ENCODE data around the gene ZZZ3.
"Not testable (repeated sequence)": the region's sequence is repeated elsewhere in the genome, so short reads cannot be mapped to it uniquely, and the experiment has no call there.

Gene ZZZ3

DNA sequence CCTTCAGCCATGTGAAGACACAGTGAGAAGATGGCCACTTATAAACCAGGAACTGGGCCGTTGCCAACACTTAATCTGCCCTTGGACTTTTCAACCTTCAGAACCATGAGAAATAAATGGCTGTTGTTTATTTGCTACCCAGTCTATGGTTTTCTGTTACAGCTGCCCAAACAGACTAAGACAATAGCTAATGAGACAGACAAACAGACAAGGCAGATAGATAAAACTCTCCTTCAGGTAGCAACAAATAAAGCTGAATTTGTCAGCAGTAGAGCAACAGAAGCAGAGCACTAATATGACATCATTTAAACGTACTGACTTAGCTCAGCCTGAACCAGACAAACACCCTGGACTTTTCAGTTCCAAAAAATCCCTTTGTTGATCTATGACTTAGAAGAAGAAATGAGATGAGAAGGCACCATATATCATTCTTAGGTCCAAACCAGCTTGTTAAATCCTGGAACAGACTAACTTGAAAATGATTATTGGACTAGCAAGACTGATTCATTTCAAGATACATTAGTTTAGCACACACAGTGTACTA, 27.0 kb downstream of the ZZZ3 start:
- H3K27me3 ChIP-seq, result no peaks in the 10 kb centered on the region
- DNase-seq, result no peak
- no peak overlapping the region for H3K27ac ChIP-seq
- H3K36me3 ChIP-seq, result peaks cover 0 to 4% (median 0%) of the 10 kb centered on the region in 3 donors
- no peak overlapping the region for H3K4me3 ChIP-seq
- intact Hi-C loops (cut with DNase I; ENCODE audit: low total_unique reads), result no loop called here
- peaks cover 0 to 9% (median 0%) of the 10 kb centered on the region in 3 donors for H3K9me3 ChIP-seq
- TF ChIP-seq, protein P1, sequence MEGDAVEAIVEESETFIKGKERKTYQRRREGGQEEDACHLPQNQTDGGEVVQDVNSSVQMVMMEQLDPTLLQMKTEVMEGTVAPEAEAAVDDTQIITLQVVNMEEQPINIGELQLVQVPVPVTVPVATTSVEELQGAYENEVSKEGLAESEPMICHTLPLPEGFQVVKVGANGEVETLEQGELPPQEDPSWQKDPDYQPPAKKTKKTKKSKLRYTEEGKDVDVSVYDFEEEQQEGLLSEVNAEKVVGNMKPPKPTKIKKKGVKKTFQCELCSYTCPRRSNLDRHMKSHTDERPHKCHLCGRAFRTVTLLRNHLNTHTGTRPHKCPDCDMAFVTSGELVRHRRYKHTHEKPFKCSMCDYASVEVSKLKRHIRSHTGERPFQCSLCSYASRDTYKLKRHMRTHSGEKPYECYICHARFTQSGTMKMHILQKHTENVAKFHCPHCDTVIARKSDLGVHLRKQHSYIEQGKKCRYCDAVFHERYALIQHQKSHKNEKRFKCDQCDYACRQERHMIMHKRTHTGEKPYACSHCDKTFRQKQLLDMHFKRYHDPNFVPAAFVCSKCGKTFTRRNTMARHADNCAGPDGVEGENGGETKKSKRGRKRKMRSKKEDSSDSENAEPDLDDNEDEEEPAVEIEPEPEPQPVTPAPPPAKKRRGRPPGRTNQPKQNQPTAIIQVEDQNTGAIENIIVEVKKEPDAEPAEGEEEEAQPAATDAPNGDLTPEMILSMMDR (IDR thresholded peaks at IDR 0.05), result no peak
- H3K4me1 ChIP-seq, result no peaks in the 10 kb centered on the region

GRCh38 chr1:77652970-77653516, 29.4 kb downstream of the ZZZ3 start:
- Histone ChIP-seq H3K4me1 (no peaks in the 10 kb centered on the region), H3K27me3 (no peaks in the 10 kb centered on the region), H3K27ac (no peak overlapping the region), H3K9me3 (peaks cover 0 to 14% (median 12%) of the 10 kb centered on the region in 3 donors), H3K36me3 (peaks cover 0 to 4% (median 0%) of the 10 kb centered on the region in 3 donors), H3K4me3 (no peak overlapping the region)
- TF ChIP-seq, protein P1 (IDR thresholded peaks at IDR 0.05), result no peak
- intact Hi-C loops (cut with DNase I; ENCODE audit: low total_unique reads), result no loop called here
- no peak for DNase-seq

- Histone ChIP-seq H3K9me3 (peaks cover 0 to 14% (median 12%) of the 10 kb centered on the region in 3 donors), H3K27me3 (no peaks in the 10 kb centered on the region), H3K4me1 (no peaks in the 10 kb centered on the region), H3K36me3 (peaks cover 0 to 4% (median 0%) of the 10 kb centered on the region in 3 donors), H3K27ac (no peak overlapping the region), H3K4me3 (no peak overlapping the region)
- DNase-seq, result no peak
- TF ChIP-seq, protein P1 (IDR thresholded peaks at IDR 0.05), result no peak
- intact Hi-C loops (cut with DNase I; ENCODE audit: low total_unique reads), result no loop called here
Measured at GRCh38 chr1:77652268-77652667, 30.2 kb downstream of the ZZZ3 start.

DNA sequence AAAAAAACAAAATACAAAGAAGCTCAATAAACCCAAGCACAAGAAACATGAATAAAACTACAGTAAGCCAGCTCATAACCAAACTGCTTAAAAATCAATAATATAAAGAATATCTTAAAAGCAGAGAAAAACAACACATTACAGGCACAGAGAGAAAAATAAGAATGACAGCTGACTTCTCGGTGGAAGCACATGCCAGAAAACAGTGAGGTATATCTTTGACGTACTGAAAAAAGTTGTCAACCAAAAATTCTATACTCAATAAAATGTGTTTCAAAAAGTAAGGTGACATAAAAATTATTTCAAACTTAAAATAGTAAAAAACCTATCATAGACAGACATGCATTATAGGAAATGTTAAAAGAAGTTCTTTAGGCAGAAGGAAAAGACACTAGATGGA, 33.3 kb downstream of the ZZZ3 start:
- TF ChIP-seq, protein P1 (IDR thresholded peaks at IDR 0.05), result no peak
- no peak overlapping the region for H3K27ac ChIP-seq
- peaks cover 0 to 14% (median 12%) of the 10 kb centered on the region in 3 donors for H3K9me3 ChIP-seq
- peaks cover 5 to 20% (median 11%) of the 10 kb centered on the region in 3 donors for H3K36me3 ChIP-seq
- intact Hi-C loops (cut with DNase I; ENCODE audit: low total_unique reads), result no loop called here
- no peaks in the 10 kb centered on the region for H3K27me3 ChIP-seq
- H3K4me3 ChIP-seq, result no peak overlapping the region
- no peak for DNase-seq
- no peaks in the 10 kb centered on the region for H3K4me1 ChIP-seq

DNA sequence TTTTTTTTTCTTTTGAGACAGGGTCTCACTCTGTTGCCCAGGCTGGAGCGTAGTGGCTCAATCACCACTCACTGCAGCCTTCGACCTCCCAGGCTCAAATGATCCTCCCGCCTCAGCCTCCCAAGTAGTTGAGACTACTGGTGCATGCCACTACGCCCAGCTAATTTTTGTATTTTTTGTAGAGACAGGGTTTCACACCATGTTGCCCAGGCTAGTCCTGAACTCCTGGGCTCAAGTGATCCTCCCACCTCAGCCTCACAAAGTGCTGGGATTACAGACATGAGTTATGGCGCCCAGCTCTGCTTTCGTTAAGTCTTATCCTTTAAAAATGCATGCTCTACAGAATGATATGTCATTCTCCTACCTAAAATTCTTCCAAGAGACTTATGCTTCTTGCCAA, 36.2 kb downstream of the ZZZ3 start:
- DNase-seq; intact Hi-C loops (cut with DNase I; ENCODE audit: low total_unique reads): not testable (repeated sequence)

GRCh38 chr1:77643456-77643855, 39.0 kb downstream of the ZZZ3 start:
- H3K27me3 ChIP-seq, result no peaks in the 10 kb centered on the region
- no peak overlapping the region for H3K27ac ChIP-seq
- H3K4me1 ChIP-seq, result peaks cover 0 to 9% (median 1%) of the 10 kb centered on the region in 4 donors
- no peak for DNase-seq
- H3K4me3 ChIP-seq, result no peak overlapping the region
- intact Hi-C loops (cut with DNase I; ENCODE audit: low total_unique reads), result no loop called here
- peaks cover 5 to 18% (median 11%) of the 10 kb centered on the region in 3 donors for H3K36me3 ChIP-seq
- H3K9me3 ChIP-seq, result peaks cover 0 to under 1% (median 0%) of the 10 kb centered on the region in 3 donors
- TF ChIP-seq, protein P1 (IDR thresholded peaks at IDR 0.05), result no peak

More for the DNA sequence above, 36.2 kb downstream of the ZZZ3 start:
- H3K27ac ChIP-seq, H3K4me3 ChIP-seq, H3K4me1 ChIP-seq, H3K27me3 ChIP-seq: not testable (repeated sequence)
- peaks cover 0 to 14% (median 11%) of the 10 kb centered on the region in 3 donors for H3K9me3 ChIP-seq
- peaks cover 5 to 22% (median 11%) of the 10 kb centered on the region in 3 donors for H3K36me3 ChIP-seq

All from tibial artery (tissue), 4 donors.